Raji (cell line): ENCODE data around the gene LGALS13.

Source experiments
- POLR2A ChIP-seq: IDR thresholded peaks from 2 replicates; pipeline ENCODE4 v1.6.1; 2011; ENCODE audit warnings: low read depth, low read length, control low read depth; ENCODE audit not compliant: insufficient read depth

Gene LGALS13, protein sequence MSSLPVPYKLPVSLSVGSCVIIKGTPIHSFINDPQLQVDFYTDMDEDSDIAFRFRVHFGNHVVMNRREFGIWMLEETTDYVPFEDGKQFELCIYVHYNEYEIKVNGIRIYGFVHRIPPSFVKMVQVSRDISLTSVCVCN

DNA sequence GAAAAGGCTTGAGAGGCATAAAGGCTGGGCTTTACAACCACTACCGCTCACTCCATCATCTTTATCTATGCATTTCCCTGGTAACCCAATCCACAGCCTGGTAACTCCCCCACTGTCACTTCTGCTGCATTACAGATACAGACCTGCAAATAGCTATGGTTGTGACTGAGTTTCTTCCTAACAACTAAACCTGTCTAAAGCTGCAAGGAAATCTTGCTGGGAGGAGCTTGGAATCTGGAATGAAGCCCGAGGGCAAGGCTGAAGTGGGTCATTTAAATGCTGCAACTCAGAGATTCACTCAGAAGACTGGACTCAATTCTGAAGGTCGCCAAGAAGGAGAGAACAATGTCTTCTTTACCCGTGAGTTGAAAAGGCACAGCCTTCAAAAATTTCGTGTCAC, at the start of gene LGALS13:
LGALS13 (plus strand) TSS at position 301 of the 400 bp plus-strand sequence; CDS start at position 346, 45 bp downstream.
- TF ChIP-seq POLR2A: no peak

DNA sequence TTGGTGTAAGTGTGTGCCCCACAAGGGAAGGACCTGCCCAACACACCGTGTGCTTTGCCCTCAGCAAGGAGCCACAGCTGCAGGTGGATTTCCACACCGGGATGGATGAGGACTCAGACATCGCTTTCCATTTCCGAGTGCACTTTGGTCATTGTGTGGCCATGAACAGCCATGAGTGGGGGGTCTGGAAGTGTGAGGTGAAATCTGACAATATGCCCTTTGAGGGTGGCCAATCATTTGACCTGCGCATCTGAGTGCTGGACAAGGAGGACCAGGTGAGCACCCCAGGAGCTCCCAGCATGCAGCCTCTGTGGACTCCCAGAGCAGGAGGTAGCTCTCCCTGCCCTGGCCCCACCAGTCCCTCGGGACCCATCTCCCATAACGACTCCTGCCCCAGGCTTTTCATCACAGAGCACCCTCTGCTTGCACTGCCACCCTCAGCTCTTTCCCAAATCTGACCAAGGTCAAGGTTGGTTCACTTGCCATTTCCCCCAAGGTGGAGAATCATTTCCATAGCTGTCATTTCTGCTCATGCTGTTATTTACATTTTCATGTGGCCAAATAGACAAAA, 49.2 kb upstream of the LGALS13 start:
- no peak for TF ChIP-seq POLR2A

DNA sequence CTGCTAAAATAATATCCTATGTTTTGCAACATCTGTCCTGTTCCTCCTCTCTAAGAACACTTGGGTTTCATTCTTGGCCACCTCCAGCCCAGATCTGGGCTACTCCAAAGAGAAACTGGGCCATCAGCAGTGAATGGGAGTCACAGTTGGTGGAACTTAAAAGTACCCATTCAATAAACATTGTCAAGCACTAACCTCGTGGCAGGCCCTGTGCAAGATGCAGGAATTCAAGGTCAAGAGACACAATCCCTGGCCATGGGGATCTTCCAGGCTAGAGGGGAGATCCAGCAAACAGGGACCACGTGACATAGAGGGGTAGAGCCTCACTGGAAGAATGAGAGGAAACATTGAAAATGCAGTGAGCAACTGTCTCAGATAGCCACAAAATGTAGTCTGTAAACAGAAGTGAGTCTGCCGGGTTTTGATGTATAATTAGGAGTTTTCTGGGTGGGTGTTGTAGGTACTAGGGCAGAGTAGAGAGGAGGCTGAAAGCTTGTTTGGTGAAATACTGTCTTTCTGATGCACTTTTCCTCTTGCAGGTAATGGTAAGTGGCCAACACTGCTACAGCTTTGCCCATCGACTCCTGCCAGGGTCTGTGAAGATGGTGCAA, 47.5 kb upstream of the LGALS13 start:
- TF ChIP-seq POLR2A: no peak

DNA sequence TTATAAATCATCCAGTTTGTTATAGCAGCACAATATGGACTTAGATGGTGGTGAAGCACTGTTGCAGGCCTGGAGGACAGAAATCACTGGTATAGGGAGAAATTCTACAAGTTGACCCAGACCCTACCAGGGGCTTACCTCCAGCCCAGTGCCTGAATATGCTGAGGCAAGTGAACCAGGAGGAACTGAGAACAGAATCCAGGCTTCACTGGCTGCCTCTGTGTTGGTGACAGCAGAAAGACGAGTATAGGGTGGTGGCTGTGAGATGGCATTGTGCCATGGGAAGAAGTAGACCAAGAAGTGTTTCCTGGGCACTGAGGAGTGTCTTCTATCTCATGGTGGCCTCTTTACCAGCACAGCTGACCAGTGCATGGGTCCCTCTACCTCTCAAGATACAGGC, 46.4 kb upstream of the LGALS13 start:
- no peak for TF ChIP-seq POLR2A

DNA sequence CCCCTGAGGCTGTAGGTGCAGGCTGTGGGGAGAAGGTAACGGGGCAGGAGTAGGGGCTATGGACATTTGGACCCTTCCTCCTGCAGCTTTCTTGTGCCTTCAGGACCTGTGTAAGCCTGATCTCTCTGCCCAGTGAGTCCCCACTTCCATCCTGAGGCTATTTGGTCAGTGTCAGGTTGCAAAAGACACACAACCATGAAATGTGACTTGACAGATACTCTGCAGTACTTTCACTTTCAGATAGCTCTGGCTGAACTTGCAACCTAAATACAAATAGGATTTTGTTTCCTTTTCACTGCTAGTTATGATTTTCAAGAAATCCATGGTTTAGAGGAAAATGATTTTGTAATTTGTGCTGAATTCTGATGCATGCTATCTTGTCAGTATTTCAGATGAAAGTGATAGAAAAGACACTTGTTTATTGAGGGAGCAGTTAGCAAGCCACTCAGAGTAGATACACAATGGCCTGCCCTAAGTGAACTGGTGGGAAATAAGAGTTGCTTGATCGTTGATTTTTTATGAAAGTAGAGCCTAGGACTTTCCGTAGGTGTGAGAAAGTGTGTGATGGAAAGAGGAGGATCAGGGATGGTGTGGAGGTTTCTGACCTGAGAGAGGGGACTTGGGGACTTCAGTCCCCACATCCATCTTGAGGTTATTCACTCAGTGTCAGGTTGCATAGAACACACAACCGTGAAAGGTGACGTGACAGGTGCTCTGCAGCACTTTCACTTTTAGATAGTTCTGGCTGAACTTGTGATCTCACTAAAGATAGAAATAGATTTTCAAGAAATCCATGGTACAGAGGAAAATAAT, 44.3 kb upstream of the LGALS13 start:
- no peak for TF ChIP-seq POLR2A

DNA sequence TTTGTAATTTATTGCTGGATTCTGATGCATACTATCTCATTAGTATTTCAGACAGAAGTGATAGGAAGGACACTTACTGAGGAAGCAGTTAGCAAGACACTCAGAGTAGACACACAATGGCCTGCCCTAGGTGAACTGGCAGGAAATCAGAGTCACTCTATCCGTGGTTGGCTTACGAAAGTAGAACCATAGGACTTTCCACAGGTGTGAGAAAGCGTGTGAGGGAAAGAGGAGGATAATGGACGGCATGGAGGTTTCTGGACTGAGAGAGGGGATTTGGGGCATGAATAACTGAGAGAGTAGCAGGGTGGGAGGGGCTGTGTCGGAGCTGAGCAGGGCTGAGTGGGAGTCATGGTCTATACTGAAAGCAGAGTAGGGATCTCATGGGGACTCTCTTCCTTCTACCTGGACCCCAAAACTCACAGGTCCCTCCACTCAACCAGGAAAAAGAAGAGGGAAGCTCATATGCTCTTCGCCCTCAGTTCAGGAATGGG, 43.7 kb upstream of the LGALS13 start:
- TF ChIP-seq POLR2A: no peak

DNA sequence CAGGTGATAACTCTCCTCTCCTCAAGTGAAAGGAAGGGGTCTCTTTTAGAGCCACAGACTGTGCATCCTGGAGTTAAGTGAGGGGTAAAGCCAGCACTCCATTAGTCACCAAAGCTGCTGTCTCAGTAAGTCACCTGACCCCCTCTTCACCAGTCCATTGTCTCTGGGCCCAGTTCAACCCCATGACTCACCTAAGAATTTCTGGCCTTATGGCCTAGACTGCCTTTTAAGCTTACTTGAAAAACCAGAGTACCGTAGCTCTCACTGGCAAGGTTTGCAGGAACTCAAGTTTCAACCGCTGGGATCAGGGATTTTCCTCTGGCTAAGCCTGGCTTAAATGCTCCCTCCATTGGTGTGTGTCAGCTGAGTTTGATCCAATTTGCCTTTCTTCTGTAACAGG, 38.9 kb upstream of the LGALS13 start:
- TF ChIP-seq POLR2A: no peak

DNA sequence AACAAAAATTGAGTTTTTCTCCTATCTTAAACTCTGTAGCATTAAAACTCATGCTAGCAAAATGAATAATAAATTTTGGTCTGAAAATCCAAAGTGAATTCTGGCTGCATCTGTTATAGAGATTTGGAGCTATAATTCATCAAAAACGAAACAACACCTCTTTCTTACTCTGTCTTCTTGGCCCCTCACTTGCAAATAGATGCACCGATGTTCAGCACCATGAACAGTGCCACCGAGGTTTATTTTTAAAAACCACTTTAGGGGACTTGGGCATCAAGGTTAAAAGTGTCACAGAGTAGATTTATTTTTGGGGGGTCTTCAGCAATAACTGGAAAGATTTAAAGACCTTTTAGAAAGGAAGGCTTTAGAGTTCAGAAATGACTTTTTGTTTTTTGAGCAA, 36.3 kb upstream of the LGALS13 start:
- no peak for TF ChIP-seq POLR2A

DNA sequence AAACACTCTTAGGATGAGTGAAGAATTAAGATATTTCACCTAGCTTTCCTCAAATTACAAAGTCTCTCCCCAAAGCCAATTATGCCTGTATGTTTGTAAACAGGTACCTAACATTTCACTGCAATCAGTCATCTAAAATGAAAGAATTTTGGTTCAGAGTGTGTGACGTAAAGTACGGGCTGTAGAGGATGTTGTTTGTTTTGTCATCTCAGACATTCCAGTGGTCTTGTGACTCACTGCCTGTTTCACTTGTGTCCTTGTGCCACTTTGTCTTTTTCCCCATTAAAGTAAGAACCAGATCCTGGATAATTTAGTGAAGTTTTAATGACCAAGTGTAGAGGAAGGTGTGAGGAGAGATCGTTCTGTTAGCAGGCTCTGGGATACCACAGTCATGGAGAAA, 33.7 kb upstream of the LGALS13 start:
- TF ChIP-seq POLR2A: no peak

DNA sequence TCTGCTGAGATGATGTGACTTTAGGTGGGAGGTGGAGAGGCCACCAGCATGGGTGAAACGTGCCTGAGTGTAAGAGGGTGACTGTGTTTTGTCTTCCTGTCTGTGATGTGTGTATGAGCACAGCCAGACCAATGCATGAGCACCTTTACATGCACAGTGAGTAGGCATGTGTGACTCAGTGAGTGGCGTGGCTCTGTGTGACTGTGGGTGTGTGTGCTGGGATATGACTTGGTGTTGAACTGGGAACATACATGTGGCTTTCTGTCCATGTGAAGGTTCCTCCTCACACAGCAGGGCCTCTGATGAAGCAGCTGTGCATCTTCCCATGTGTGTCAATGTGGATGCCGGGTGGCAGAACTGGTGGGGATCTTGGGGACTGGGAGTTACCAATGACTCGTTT, 19.9 kb upstream of the LGALS13 start:
- TF ChIP-seq POLR2A: no peak

DNA sequence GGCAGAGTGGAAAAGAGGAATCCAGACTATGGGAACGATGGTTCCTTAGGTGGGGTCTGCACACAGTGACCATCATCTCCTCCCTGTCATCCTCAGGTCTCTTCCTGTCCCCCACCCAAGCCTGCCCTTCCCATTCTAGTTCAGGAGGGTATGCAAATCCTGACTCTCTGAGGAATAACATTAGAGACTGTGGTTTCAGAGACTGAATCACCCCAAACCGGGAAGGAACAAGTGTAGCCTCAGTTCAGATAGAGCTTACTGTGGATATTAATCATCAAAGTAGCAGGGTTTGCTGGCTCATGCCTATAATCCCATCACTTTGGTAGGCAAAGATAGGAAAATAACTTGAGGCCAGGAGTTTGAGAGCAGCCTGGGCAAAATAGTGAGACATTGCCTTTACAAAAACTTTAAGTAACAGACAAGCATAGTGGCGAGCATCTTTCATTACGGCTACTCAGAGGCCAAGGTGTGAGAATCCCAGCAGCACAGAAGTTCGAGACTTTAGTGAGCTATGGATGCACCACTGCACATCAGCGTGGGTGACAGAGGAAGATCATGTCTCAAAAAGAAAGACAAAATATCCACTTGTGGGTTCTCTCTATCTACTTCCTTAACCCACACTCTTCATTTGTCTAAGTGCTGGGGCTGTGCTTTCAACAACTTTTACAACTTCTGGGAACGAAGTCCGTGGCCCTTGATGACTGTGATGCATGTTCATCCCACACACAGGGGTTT, 19.3 kb upstream of the LGALS13 start:
- no peak for TF ChIP-seq POLR2A

DNA sequence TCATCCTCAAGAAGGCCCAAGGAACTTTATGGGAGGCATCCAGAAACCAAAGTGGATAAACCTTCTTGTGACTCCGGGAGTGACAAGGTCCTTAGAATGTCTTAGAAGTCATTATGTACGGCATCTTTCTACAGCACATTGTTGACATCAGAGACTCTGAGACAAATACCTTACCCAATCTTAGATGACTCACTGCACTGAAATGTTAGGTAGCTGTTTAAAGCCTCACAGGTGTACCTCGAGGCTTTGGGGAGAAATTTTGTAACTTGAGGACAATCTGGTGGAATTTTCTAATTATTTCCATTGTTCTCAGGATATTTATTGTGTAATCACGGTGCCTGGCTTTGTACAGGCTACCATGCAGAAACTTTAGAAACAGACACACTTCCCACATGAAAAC, 14.8 kb upstream of the LGALS13 start:
- no peak for TF ChIP-seq POLR2A

DNA sequence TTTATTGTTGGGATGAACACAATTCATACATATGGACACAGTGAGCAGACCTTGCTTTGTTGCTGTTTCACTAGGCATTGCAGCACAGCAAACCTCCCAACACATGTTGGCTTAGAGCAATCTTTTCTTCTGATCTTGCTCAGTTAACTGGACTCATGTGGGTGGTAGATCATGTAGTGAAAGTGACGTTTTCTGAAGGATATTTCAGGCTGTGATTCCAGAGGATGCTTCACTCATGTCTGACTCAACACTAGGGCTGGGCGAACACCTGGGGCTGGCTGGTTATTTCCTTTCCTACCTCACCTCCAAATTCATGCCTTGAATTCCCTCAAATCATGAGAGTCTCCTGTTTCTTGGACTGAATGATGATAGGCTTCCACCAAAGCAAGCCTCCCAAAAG, 14.3 kb upstream of the LGALS13 start:
- TF ChIP-seq POLR2A: no peak

DNA sequence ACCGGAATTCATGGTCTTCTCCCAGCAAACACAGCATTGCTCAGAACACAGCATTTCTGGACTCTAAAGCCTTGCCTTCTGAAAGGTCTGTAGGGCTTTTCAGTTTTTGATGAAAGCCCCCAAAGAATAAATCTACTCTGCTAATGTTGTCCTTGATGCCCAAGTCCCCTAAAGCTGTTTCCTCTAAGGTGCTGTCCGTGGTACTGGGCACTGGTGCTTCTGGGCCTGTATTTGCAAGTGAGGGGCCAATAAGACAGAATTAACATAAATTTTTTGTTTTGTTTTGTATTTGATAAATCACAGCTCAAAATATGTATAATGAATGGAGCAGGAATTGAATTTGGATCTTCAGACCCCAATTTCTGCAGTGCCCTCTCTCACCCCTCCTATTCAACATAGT, 12.1 kb upstream of the LGALS13 start:
- no peak for TF ChIP-seq POLR2A

DNA sequence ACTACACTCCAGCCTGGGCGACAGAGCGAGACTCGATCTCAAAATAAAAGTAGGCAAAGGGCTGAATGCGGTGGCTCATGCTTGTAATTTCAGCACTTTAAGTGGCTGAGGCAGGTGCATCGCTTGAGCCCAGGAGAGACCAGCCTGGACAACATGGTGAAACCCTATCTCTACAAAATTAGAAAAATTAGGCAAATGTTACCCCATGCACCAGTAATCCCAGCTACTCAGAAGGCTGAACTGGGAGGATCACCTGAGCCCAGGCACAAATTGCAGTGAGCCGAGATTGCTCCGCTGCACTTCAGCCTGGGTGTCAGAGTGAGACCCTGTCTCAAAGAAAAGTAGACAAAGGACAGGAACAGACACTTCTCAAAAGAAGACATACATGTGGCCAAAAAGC, 9.9 kb upstream of the LGALS13 start:
- no peak for TF ChIP-seq POLR2A

DNA sequence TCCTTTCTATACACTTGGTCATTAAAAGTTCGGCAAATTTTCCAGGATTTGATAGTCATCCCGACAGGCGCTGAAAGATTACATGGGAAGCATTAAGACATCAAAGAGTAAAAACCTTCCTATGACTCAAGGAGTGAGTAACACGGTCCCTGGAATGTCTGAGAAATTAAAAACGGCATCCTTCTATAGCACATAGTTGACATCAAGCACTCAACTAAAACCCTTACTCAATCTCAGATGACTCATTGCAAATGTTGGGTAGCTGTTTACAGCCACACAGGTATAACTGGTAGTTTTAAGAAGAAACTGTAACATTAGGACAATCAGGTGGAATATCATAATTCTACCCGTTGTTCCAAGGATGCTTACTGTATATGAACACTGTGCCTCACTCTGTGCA, 6.4 kb upstream of the LGALS13 start:
- no peak for TF ChIP-seq POLR2A

DNA sequence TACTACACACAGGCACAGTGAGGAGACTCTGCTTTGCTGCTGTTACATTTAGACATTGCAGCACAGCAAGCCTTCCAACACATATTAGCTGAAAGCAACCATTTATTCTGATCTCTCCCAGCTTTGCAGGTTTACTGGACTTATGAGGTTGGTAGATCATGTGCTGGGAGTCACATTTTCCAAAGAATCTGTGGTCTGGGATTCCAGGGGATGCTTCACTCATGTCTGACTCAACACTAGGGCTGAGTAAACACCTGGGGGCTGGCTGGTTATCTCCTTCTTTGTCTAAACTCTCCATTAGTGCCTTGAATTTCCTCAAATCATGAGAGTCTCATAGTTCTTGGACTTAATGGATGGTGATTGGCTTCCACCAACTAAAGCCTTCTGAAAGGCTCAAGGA, 5.4 kb upstream of the LGALS13 start:
- TF ChIP-seq POLR2A: no peak
